ENCODE results near the gene PCDHGB2. TPM values are rescaled to one million over a fixed set of nuclear protein-coding genes. Genes with fewer than 3 reads are reported as not detected.
"Not testable (repeated sequence)": the region's sequence is repeated elsewhere in the genome, so short reads cannot be mapped to it uniquely, and the experiment has no call there.

PCDHGB2 gene
- total RNA-seq, 4 donors from 2014 or later, result 2.1 to 12.7 (median 3.2) TPM

DNA sequence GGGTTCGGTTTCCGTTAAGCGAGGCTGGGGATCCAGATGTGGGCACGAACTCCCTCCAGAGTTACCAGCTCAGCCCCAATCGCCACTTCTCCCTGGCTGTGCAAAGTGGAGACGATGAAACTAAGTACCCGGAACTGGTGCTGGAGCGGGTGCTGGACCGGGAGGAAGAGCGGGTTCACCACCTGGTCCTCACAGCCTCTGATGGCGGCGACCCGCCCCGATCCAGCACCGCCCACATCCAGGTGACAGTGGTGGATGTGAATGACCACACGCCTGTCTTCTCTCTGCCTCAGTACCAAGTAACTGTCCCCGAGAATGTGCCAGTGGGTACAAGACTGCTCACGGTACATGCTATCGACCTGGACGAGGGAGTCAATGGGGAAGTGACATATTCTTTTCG lies 23.6 kb downstream of the PCDHGB2 start:
- Histone ChIP-seq H3K36me3 (no peaks in the 10 kb centered on the region), H3K27me3 (peaks cover 13% of the 10 kb centered on the region), H3K4me1 (no peaks in the 10 kb centered on the region), H3K9me3 (peaks cover 51 to 79% of the 10 kb centered on the region in 2 donors), H3K27ac (no peak overlapping the region), H3K4me3 (no peak overlapping the region)
- TF ChIP-seq EP300 (IDR thresholded peaks at IDR 0.05; ENCODE audit: low read depth) (no peak), POLR2A (IDR thresholded peaks at IDR 0.05) (no peak), POLR2AphosphoS5 (IDR thresholded peaks at IDR 0.05) (no peak)
- TF ChIP-seq, protein P1, sequence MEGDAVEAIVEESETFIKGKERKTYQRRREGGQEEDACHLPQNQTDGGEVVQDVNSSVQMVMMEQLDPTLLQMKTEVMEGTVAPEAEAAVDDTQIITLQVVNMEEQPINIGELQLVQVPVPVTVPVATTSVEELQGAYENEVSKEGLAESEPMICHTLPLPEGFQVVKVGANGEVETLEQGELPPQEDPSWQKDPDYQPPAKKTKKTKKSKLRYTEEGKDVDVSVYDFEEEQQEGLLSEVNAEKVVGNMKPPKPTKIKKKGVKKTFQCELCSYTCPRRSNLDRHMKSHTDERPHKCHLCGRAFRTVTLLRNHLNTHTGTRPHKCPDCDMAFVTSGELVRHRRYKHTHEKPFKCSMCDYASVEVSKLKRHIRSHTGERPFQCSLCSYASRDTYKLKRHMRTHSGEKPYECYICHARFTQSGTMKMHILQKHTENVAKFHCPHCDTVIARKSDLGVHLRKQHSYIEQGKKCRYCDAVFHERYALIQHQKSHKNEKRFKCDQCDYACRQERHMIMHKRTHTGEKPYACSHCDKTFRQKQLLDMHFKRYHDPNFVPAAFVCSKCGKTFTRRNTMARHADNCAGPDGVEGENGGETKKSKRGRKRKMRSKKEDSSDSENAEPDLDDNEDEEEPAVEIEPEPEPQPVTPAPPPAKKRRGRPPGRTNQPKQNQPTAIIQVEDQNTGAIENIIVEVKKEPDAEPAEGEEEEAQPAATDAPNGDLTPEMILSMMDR (IDR thresholded peaks at IDR 0.05), result no peak
- 50 to 67% methylated on average over 8 to 21 of the region's 21 CpGs for WGBS, 2 donors (ENCODE audit: low coverage in 1 of 2)
- in situ Hi-C loops (cut with MboI; ENCODE audit: low pct_ligation_motif_present in 1 of 4, low pct_unique_long_range_greater_than_20kb in 1 of 4, low sequenced_read_pairs in 3 of 4) (loop anchor here in 1 of 4 donors (25.0 kb wide), 1 partner anchor 171 kb away; the partner anchor contains the start of genes PCDHB12, PCDHB13 and PCDHB14), intact Hi-C loops (cut with DNase I; ENCODE audit: low total_unique reads) (no loop called here)
- no peak for DNase-seq

DNA sequence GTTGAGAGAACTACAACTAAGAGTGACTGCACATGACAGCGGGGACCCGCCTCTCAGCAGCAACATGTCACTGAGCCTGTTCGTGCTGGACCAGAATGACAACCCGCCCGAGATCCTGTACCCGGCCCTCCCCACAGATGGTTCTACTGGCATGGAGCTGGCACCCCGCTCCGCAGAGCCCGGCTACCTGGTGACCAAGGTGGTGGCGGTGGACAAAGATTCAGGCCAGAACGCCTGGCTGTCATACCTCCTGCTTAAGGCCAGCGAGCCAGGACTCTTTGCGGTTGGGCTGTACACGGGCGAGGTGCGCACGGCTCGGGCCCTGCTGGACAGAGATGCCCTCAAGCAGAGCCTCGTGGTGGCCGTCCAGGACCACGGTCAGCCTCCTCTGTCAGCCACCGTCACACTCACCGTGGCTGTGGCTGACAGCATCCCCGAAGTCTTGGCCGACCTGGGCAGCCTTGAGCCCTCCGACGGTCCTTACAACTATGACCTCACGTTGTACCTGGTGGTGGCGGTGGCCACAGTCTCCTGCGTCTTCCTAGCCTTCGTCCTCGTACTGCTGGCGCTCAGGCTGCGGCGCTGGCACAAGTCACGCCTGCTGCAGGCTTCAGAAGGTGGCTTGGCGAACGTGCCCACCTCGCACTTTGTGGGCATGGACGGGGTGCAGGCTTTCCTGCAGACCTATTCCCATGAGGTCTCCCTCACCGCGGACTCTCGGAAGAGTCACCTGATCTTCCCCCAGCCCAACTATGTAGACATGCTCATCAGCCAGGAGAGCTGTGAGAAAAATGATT lies 24.9 kb downstream of the PCDHGB2 start:
- intact Hi-C loops (cut with DNase I; ENCODE audit: low total_unique reads) (no loop called here), in situ Hi-C loops (cut with MboI; ENCODE audit: low pct_ligation_motif_present in 1 of 4, low pct_unique_long_range_greater_than_20kb in 1 of 4, low sequenced_read_pairs in 3 of 4) (loop anchor here in 1 of 4 donors (25.0 kb wide), 1 partner anchor 172 kb away; the partner anchor contains the start of genes PCDHB12, PCDHB13 and PCDHB14)
- peaks cover 13% of the 10 kb centered on the region for H3K27me3 ChIP-seq
- no peaks in the 10 kb centered on the region for H3K36me3 ChIP-seq
- H3K27ac ChIP-seq, result no peak overlapping the region
- DNase-seq, result no peak
- WGBS, 2 donors (ENCODE audit: low coverage in 1 of 2), result 70 to 76% methylated on average over 2 to 42 of the region's 43 CpGs
- no peaks in the 10 kb centered on the region for H3K4me1 ChIP-seq
- peaks cover 64 to 84% of the 10 kb centered on the region in 2 donors for H3K9me3 ChIP-seq
- TF ChIP-seq POLR2AphosphoS5 (IDR thresholded peaks at IDR 0.05) (no peak), EP300 (IDR thresholded peaks at IDR 0.05; ENCODE audit: low read depth) (no peak), POLR2A (IDR thresholded peaks at IDR 0.05) (no peak)
- TF ChIP-seq, protein P1 (IDR thresholded peaks at IDR 0.05), result no peak
- H3K4me3 ChIP-seq, result no peak overlapping the region

DNA sequence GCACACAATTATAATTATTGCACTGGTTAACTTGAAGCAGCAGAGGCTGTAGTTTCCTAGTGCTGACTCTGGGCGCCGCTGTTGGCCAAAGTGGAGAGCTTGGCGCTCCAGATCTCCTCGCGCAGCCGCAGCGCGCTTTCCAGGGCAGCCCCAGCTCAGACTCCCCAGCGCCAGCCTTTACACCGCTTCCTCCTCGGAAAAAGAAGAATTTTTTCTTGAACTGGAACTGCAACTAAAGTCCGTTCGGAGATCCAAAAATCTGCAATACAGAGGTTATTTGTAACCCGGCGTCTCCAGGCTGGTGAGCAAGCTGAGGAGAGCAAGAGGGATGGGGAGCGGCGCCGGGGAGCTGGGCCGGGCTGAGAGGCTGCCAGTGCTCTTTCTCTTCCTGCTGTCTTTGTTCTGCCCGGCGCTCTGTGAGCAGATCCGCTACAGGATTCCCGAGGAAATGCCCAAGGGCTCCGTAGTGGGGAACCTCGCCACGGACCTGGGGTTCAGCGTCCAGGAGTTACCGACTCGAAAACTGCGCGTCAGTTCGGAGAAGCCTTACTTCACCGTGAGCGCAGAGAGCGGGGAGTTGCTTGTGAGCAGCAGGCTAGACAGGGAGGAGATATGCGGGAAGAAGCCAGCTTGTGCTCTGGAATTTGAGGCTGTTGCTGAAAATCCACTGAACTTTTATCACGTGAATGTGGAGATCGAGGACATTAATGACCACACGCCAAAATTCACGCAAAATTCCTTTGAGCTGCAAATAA lies 27.9 kb downstream of the PCDHGB2 start, which contains the start of gene PCDHGB4:
PCDHGB4 (plus strand) TSS at position 142 of the 755 bp plus-strand sequence; CDS start at position 329, 187 bp downstream.
- in situ Hi-C loops (cut with MboI; ENCODE audit: low pct_ligation_motif_present in 1 of 4, low pct_unique_long_range_greater_than_20kb in 1 of 4, low sequenced_read_pairs in 3 of 4), result loop anchor here in 1 of 4 donors (25.0 kb wide), 1 partner anchor 175 kb away; the partner anchor contains the start of genes PCDHB12, PCDHB13 and PCDHB14
- H3K27me3 ChIP-seq; H3K36me3 ChIP-seq; H3K4me1 ChIP-seq; H3K27ac ChIP-seq; intact Hi-C loops (cut with DNase I; ENCODE audit: low total_unique reads); DNase-seq: not testable (repeated sequence)
- TF ChIP-seq, protein P1 (IDR thresholded peaks at IDR 0.05), result peak in 1 of 5 experiments; percentile 6
- Histone ChIP-seq H3K4me3 (peak within 1 kb of the TSS in 1 of 4 donors; percentile 21), H3K9me3 (peaks cover 74 to 89% of the 10 kb centered on the region in 2 donors)
- WGBS, 2 donors (ENCODE audit: low coverage in 1 of 2), result 43 to 44% methylated on average over 10 to 23 of the region's 40 CpGs

DNA sequence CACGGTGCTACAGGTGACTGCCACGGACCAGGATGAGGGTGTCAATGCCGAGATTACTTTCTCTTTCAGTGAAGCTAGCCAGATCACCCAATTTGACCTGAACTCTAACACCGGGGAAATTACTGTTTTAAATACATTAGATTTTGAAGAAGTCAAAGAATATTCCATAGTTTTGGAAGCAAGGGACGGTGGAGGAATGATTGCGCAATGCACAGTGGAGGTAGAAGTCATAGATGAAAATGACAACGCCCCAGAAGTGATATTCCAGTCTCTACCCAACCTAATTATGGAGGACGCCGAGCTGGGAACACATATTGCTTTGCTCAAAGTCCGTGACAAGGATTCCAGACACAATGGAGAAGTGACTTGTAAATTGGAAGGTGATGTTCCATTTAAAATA lies 28.9 kb downstream of the PCDHGB2 start:
- Histone ChIP-seq H3K4me3 (no peak overlapping the region), H3K27ac (no peak overlapping the region), H3K4me1 (no peaks in the 10 kb centered on the region), H3K27me3 (peaks cover 8% of the 10 kb centered on the region), H3K36me3 (no peaks in the 10 kb centered on the region), H3K9me3 (peaks cover 76 to 89% of the 10 kb centered on the region in 2 donors)
- intact Hi-C loops (cut with DNase I; ENCODE audit: low total_unique reads), result no loop called here
- 66 to 71% methylated on average over 6 to 10 of the region's 10 CpGs for WGBS, 2 donors (ENCODE audit: low coverage in 1 of 2)
- DNase-seq, result no peak
- in situ Hi-C loops (cut with MboI; ENCODE audit: low pct_ligation_motif_present in 1 of 4, low pct_unique_long_range_greater_than_20kb in 1 of 4, low sequenced_read_pairs in 3 of 4), result loop anchor here in 1 of 4 donors (25.0 kb wide), 1 partner anchor 176 kb away; the partner anchor contains the start of genes PCDHB12, PCDHB13 and PCDHB14
- no peak for TF ChIP-seq POLR2A (IDR thresholded peaks at IDR 0.05)
- no peak for TF ChIP-seq EP300 (IDR thresholded peaks at IDR 0.05; ENCODE audit: low read depth)
- no peak for TF ChIP-seq POLR2AphosphoS5 (IDR thresholded peaks at IDR 0.05)
- TF ChIP-seq, protein P1 (IDR thresholded peaks at IDR 0.05), result no peak

Measured in transverse colon (tissue), 4 donors.